Measurements from ENCODE around the gene CASKIN2.

The CASKIN2 gene

GRCh38 chr17:75551266-75551665 is 35.9 kb upstream of the CASKIN2 start:
- H3K79me2 ChIP-seq (ENCODE audit: control insufficient read depth, low read length) = no peaks in the 10 kb centered on the region
- no peaks in the 10 kb centered on the region for H3K36me3 ChIP-seq (ENCODE audit: control insufficient read depth, low read length)
- no peaks in the 10 kb centered on the region for H4K20me1 ChIP-seq (ENCODE audit: control insufficient read depth, insufficient read depth, low read depth, low read length)
- H3F3A ChIP-seq (ENCODE audit: control insufficient read depth, insufficient read depth) = no peaks in the 10 kb centered on the region
- H3K4me3 ChIP-seq (ENCODE audit: low read length) = no peak overlapping the region
- H3K9me3 ChIP-seq (ENCODE audit: control insufficient read depth, insufficient read depth, low read length) = no peaks in the 10 kb centered on the region
- H3K27me3 ChIP-seq (ENCODE audit: control insufficient read depth, low read length) = no peaks in the 10 kb centered on the region
- H3K9me2 ChIP-seq (replicated peaks; ENCODE audit: control insufficient read depth, low read length) = no peaks in the 10 kb centered on the region
- no peak for TF ChIP-seq CTCF (IDR thresholded peaks at IDR 0.05; ENCODE audit: low read depth, low read length, poor library complexity, severe bottlenecking)
- TF ChIP-seq EZH2phosphoT487 (IDR thresholded peaks at IDR 0.05; ENCODE audit: borderline replicate concordance, low read length) = no peak
- H3K27ac ChIP-seq (ENCODE audit: low read depth, low read length) = no peak overlapping the region
- no peaks in the 10 kb centered on the region for H3K4me1 ChIP-seq (ENCODE audit: control insufficient read depth, low read length)
- H3K4me2 ChIP-seq (ENCODE audit: low read length) = no peak overlapping the region

- Histone ChIP-seq H3K36me3 (ENCODE audit: control insufficient read depth, low read length) (no peaks in the 10 kb centered on the region), H3K4me3 (ENCODE audit: low read length) (no peak overlapping the region), H3F3A (ENCODE audit: control insufficient read depth, insufficient read depth) (no peaks in the 10 kb centered on the region), H3K4me2 (ENCODE audit: low read length) (no peak overlapping the region), H3K27me3 (ENCODE audit: control insufficient read depth, low read length) (no peaks in the 10 kb centered on the region), H3K27ac (ENCODE audit: low read depth, low read length) (no peak overlapping the region), H3K9me3 (ENCODE audit: control insufficient read depth, insufficient read depth, low read length) (no peaks in the 10 kb centered on the region), H4K20me1 (ENCODE audit: control insufficient read depth, insufficient read depth, low read depth, low read length) (no peaks in the 10 kb centered on the region), H3K4me1 (ENCODE audit: control insufficient read depth, low read length) (no peaks in the 10 kb centered on the region), H3K79me2 (ENCODE audit: control insufficient read depth, low read length) (no peaks in the 10 kb centered on the region), H3K9me2 (replicated peaks; ENCODE audit: control insufficient read depth, low read length) (no peaks in the 10 kb centered on the region)
- TF ChIP-seq CTCF (IDR thresholded peaks at IDR 0.05; ENCODE audit: low read depth, low read length, poor library complexity, severe bottlenecking) = no peak
- TF ChIP-seq EZH2phosphoT487 (IDR thresholded peaks at IDR 0.05; ENCODE audit: borderline replicate concordance, low read length) = no peak
Observed at GRCh38 chr17:75550139-75550465, 34.8 kb upstream of the CASKIN2 start.

GRCh38 chr17:75549246-75550138 is 34.2 kb upstream of the CASKIN2 start:
- no peaks in the 10 kb centered on the region for H3K36me3 ChIP-seq (ENCODE audit: control insufficient read depth, low read length)
- H4K20me1 ChIP-seq (ENCODE audit: control insufficient read depth, insufficient read depth, low read depth, low read length) = no peaks in the 10 kb centered on the region
- H3K79me2 ChIP-seq (ENCODE audit: control insufficient read depth, low read length) = no peaks in the 10 kb centered on the region
- no peaks in the 10 kb centered on the region for H3F3A ChIP-seq (ENCODE audit: control insufficient read depth, insufficient read depth)
- no peaks in the 10 kb centered on the region for H3K9me3 ChIP-seq (ENCODE audit: control insufficient read depth, insufficient read depth, low read length)
- no peak overlapping the region for H3K4me2 ChIP-seq (ENCODE audit: low read length)
- H3K4me3 ChIP-seq (ENCODE audit: low read length) = no peak overlapping the region
- H3K27me3 ChIP-seq (ENCODE audit: control insufficient read depth, low read length) = no peaks in the 10 kb centered on the region
- no peaks in the 10 kb centered on the region for H3K4me1 ChIP-seq (ENCODE audit: control insufficient read depth, low read length)
- TF ChIP-seq EZH2phosphoT487 (IDR thresholded peaks at IDR 0.05; ENCODE audit: borderline replicate concordance, low read length) (no peak), CTCF (IDR thresholded peaks at IDR 0.05; ENCODE audit: low read depth, low read length, poor library complexity, severe bottlenecking) (no peak)
- H3K9me2 ChIP-seq (replicated peaks; ENCODE audit: control insufficient read depth, low read length) = no peaks in the 10 kb centered on the region
- H3K27ac ChIP-seq (ENCODE audit: low read depth, low read length) = no peak overlapping the region
